Measurements from ENCODE around the gene CNOT1.

GRCh38 chr16:58499092-58499511 is 130.5 kb downstream of the CNOT1 start:
- TF ChIP-seq JUND (IDR thresholded peaks at IDR 0.05): no peak
- no peak for TF ChIP-seq RAD21 (IDR thresholded peaks at IDR 0.05)
- TF ChIP-seq CTCF (IDR thresholded peaks at IDR 0.05; ENCODE audit: low read depth, low read length, missing input control): no peak
- no peak for TF ChIP-seq ATF3 (IDR thresholded peaks at IDR 0.05)
- TF ChIP-seq MAX (IDR thresholded peaks at IDR 0.05): no peak
- no peak for TF ChIP-seq ZBTB33 (IDR thresholded peaks at IDR 0.05)
- TF ChIP-seq REST (IDR thresholded peaks at IDR 0.05): no peak
- TF ChIP-seq SP1 (IDR thresholded peaks at IDR 0.05): no peak
- no peak for TF ChIP-seq NR2F2 (IDR thresholded peaks at IDR 0.05)
- TF ChIP-seq TAF1 (conservative IDR thresholded peaks at IDR 0.05): no peak
- no peak for TF ChIP-seq YY1 (IDR thresholded peaks at IDR 0.05)

Measured in liver (tissue), 3 donors.